Stimulated activated CD4-positive, alpha-beta T cell treated with anti-CD3 and anti-CD28 coated beads, Interleukin-1b, Interleukin-23, amount 100 ng/mL, for 48 hours (primary cell): ENCODE measurements around the gene GFY.
A peak's percentile ranks its signal among the peaks of the same experiment; 100 is the strongest.

Source experiments
- DNase-seq: peaks from one replicate; pipeline ENCODE4 v3.0.0-alpha.2; 2020

The GFY gene

GRCh38 chr19:49408816-49409440 is 16.3 kb upstream of the GFY start:
- DNase-seq = no peak

GRCh38 chr19:49409441-49410029 is 15.7 kb upstream of the GFY start:
- no peak for DNase-seq

GRCh38 chr19:49411681-49412326 is 13.4 kb upstream of the GFY start:
- no peak for DNase-seq

GRCh38 chr19:49413348-49413747 is 11.8 kb upstream of the GFY start:
- DNase-seq = no peak

- DNase-seq = no peak
Observed at GRCh38 chr19:49414256-49414655, 10.9 kb upstream of the GFY start.

- DNase-seq = no peak
Observed at GRCh38 chr19:49415102-49415809, 9.9 kb upstream of the GFY start.

GRCh38 chr19:49415810-49416200 is 9.4 kb upstream of the GFY start:
- DNase-seq = no peak

- no peak for DNase-seq
Observed at GRCh38 chr19:49417088-49417487, 8.1 kb upstream of the GFY start.

GRCh38 chr19:49418511-49418910 is 6.7 kb upstream of the GFY start:
- DNase-seq = no peak

GRCh38 chr19:49419173-49419572 is 6.0 kb upstream of the GFY start:
- no peak for DNase-seq

- DNase-seq = no peak
Observed at GRCh38 chr19:49420227-49420626, 5.0 kb upstream of the GFY start.

- DNase-seq = peak; percentile 54
Observed at GRCh38 chr19:49421039-49421877, 3.9 kb upstream of the GFY start.

- DNase-seq = no peak
Observed at GRCh38 chr19:49421878-49422202, 3.3 kb upstream of the GFY start.

- DNase-seq = peak; percentile 46
Observed at GRCh38 chr19:49422407-49423070, 2.6 kb upstream of the GFY start.

GRCh38 chr19:49423071-49423984 is 1.9 kb upstream of the GFY start, which contains the start of gene PTH2:
TSS of gene PTH2 (minus strand) at chr19:49423441. CDS start at chr19:49423339, 102 bp downstream.
- no peak for DNase-seq

GRCh38 chr19:49423985-49424303 is 1.2 kb upstream of the GFY start:
- no peak for DNase-seq

- DNase-seq = peak; percentile 49
Observed at GRCh38 chr19:49425922-49426592, 869 bp downstream of the GFY start.

- no peak for DNase-seq
Observed at GRCh38 chr19:49427339-49427738, 2.2 kb downstream of the GFY start.

- DNase-seq = no peak
Observed at GRCh38 chr19:49427855-49428546, 2.8 kb downstream of the GFY start.
